ENCODE results near the gene TRIM65.

DNA sequence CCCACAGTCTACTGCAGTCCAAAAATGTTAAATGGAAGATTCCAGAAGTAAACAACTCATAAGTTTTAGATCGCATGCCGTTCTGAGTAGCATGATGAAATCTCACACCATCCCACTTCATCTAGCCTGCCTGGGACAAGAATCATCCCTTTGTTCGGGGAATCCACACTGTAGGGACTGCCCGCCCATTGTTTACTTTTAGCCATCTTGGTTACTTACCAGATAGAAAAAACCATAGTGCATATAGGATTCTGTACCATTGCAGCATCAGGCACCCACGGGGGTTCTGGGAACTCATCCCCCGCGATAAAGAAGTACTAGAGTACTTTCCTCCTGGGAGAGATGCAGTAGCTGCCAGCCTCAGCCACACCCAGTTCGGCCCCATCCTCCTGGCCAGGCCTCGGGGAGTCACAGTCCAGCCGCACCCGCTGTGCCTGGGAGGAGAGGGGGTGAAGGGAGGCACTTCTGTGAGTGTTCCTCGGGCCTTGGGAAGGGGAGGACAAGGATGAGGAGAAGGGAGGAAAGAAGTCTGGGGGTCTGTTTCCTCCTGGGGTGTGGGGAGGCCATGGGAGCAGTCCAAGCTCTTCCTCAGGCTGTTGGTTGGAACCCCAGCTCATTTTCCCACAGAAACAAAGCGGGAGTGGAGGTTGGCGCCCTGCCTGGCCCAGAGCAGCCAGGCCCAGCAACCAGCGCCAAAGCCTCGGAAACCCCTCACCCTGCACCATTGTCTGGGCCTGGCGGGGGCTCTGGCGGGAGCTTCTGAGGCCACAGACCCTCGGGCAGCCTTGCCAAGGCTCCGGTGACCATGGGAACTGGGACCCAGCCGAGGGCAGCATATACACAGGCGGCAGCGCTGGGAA is 27.2 kb downstream of the TRIM65 start:
- TF ChIP-seq TARDBP (IDR thresholded peaks at IDR 0.05) (no peak), BHLHE40 (IDR thresholded peaks at IDR 0.05; ENCODE audit: borderline replicate concordance) (no peak), FOXM1 (IDR thresholded peaks at IDR 0.05; ENCODE audit: borderline replicate concordance) (no peak), FOXA1 (IDR thresholded peaks at IDR 0.05) (no peak), ZNF384 (IDR thresholded peaks at IDR 0.05) (no peak), SUZ12 (IDR thresholded peaks at IDR 0.05) (no peak), ELF4 (IDR thresholded peaks at IDR 0.05) (no peak), NFRKB (IDR thresholded peaks at IDR 0.05) (no peak), L3MBTL2 (conservative IDR thresholded peaks at IDR 0.05) (no peak), PKNOX1 (IDR thresholded peaks at IDR 0.05) (no peak), ARNT (IDR thresholded peaks at IDR 0.05) (no peak), FOXK2 (IDR thresholded peaks at IDR 0.05) (no peak)
